Neuronal stem cell (in vitro differentiated cells): Measurements from ENCODE around the gene SYNJ2BP.
"Not testable (repeated sequence)": the region's sequence is repeated elsewhere in the genome, so short reads cannot be mapped to it uniquely, and the experiment has no call there.

ENCODE experiments used
- DNase-seq: peaks from one replicate; pipeline ENCODE4 v3.0.0-alpha.2; 2013; ENCODE audit warnings: low spot score
- H2AFZ ChIP-seq: one replicate; pipeline ENCODE4 v1.6.1; 2013; ENCODE audit warnings: mild to moderate bottlenecking, low read length, inconsistent platforms
- H2AK5ac ChIP-seq: 2 replicates; pipeline ENCODE4 v1.6.1; 2013; ENCODE audit warnings: low read depth, mild to moderate bottlenecking, inconsistent platforms, low read length, moderate library complexity, mixed read lengths
- H2BK120ac ChIP-seq: 2 replicates; pipeline ENCODE4 v1.6.1; 2013; ENCODE audit warnings: low read depth, mild to moderate bottlenecking, inconsistent platforms, low read length, moderate library complexity, mixed read lengths
- H2BK12ac ChIP-seq: one replicate; pipeline ENCODE4 v1.6.1; 2013; ENCODE audit warnings: low read length, inconsistent platforms
- H2BK15ac ChIP-seq: 2 replicates; pipeline ENCODE4 v1.6.1; 2013; ENCODE audit warnings: mild to moderate bottlenecking, low read length, inconsistent platforms, mixed read lengths
- H2BK5ac ChIP-seq: one replicate; pipeline ENCODE4 v1.6.1; 2013; ENCODE audit warnings: inconsistent platforms, mild to moderate bottlenecking, low read length, moderate library complexity
- H3K14ac ChIP-seq: one replicate; pipeline ENCODE4 v1.6.1; 2013; ENCODE audit warnings: low read length, inconsistent platforms
- H3K18ac ChIP-seq: 2 replicates; pipeline ENCODE4 v1.6.1; 2013; ENCODE audit warnings: low read length, inconsistent platforms
- H3K23ac ChIP-seq: 2 replicates; pipeline ENCODE4 v1.6.1; 2013; ENCODE audit warnings: low read depth, mild to moderate bottlenecking, mixed read lengths, low read length, inconsistent platforms; ENCODE audit not compliant: poor library complexity
- H3K27ac ChIP-seq: replicated peaks from 3 replicates; pipeline ENCODE4 v1.5.1; 2013; ENCODE audit warnings: low read length, inconsistent platforms
- H3K27me3 ChIP-seq, 3 experiments: 2 replicates each; pipeline ENCODE4 v1.6.1; 2013; ENCODE audit warnings: low read length in 3 of 3, mild to moderate bottlenecking in 2 of 3, inconsistent platforms in 1 of 3, low read depth in 1 of 3, mixed read lengths in 1 of 3, moderate library complexity in 1 of 3; ENCODE audit not compliant: control insufficient read depth in 3 of 3, insufficient read depth in 3 of 3
- H3K36me3 ChIP-seq, 2 donors: replicated peaks in 1 of 2; 2 replicates each; pipeline ENCODE4 v1.6.1; 2013; ENCODE audit warnings: low read length in 2 of 2; ENCODE audit not compliant: control insufficient read depth in 2 of 2, insufficient read depth in 2 of 2
- H3K4ac ChIP-seq: 2 replicates; pipeline ENCODE4 v1.6.1; 2013; ENCODE audit warnings: inconsistent platforms, mild to moderate bottlenecking, low read length, moderate library complexity
- H3K4me1 ChIP-seq, 2 donors: 1 replicate in 1 of 2; 2 replicates in 1 of 2; pipeline ENCODE4 v1.6.1; 2013; ENCODE audit warnings: low read length in 2 of 2, low read depth in 1 of 2; ENCODE audit not compliant: control insufficient read depth in 2 of 2, insufficient read depth in 1 of 2
- H3K4me2 ChIP-seq: one replicate; pipeline ENCODE4 v1.6.1; 2013; ENCODE audit warnings: mild to moderate bottlenecking, low read length, inconsistent platforms; ENCODE audit not compliant: insufficient read depth, poor library complexity, severe bottlenecking
- H3K4me3 ChIP-seq, 2 donors: 2 replicates each; pipeline ENCODE4 v1.5.1; 2013; ENCODE audit warnings: low read length in 2 of 2, mild to moderate bottlenecking in 2 of 2, inconsistent platforms in 1 of 2, moderate library complexity in 1 of 2
- H3K79me1 ChIP-seq: one replicate; pipeline ENCODE4 v1.6.1; 2013; ENCODE audit warnings: low read depth, mild to moderate bottlenecking, inconsistent platforms, low read length, moderate library complexity
- H3K9ac ChIP-seq: one replicate; pipeline ENCODE4 v1.6.1; 2013; ENCODE audit warnings: mild to moderate bottlenecking, low read depth, low read length, inconsistent platforms; ENCODE audit not compliant: poor library complexity
- H3K9me3 ChIP-seq, 2 donors: replicated peaks in 1 of 2; 2 replicates each; pipeline versions ENCODE3 to v1.6.1; 2013; ENCODE audit warnings: low read length in 2 of 2, mild to moderate bottlenecking in 2 of 2, inconsistent platforms in 1 of 2, low read depth in 1 of 2, mixed read lengths in 1 of 2, moderate library complexity in 1 of 2; ENCODE audit not compliant: control insufficient read depth in 2 of 2, insufficient read depth in 1 of 2
- H4K8ac ChIP-seq: one replicate; pipeline ENCODE4 v1.6.1; 2013; ENCODE audit warnings: low read depth, mild to moderate bottlenecking, inconsistent platforms, low read length, moderate library complexity
- H4K91ac ChIP-seq: one replicate; pipeline ENCODE4 v1.6.1; 2013; ENCODE audit warnings: low read length, low read depth, mild to moderate bottlenecking, inconsistent platforms; ENCODE audit not compliant: poor library complexity
- WGBS, 2 donors: extraction: QIAGEN DNeasy Blood & Tissue Kit; methylation state at CpG; one replicate each; pipeline ENCODE4 v1.1.7; 2013; ENCODE audit warnings: missing lambda C conversion rate in 2 of 2, mixed read lengths in 1 of 2; ENCODE audit not compliant: insufficient read length in 2 of 2, insufficient replicate concordance in 1 of 2; ENCODE audit errors: extremely low coverage in 2 of 2; 5-methylcytosine and 5-hydroxymethylcytosine counted together

SYNJ2BP gene

GRCh38 chr14:70425354-70425753 is 8.5 kb upstream of the SYNJ2BP start:
- H3K4me1 ChIP-seq, result no peaks in the 10 kb centered on the region
- no peak overlapping the region for H3K4me3 ChIP-seq
- peaks cover 0 to 6% of the 10 kb centered on the region in 2 donors for H3K9me3 ChIP-seq
- DNase-seq, result no peak
- H2BK12ac ChIP-seq, result no peak overlapping the region
- H3K14ac ChIP-seq, result no peak overlapping the region
- H3K36me3 ChIP-seq, result no peaks in the 10 kb centered on the region
- no peak overlapping the region for H2BK120ac ChIP-seq
- H2AFZ ChIP-seq, result no peak overlapping the region
- H3K27me3 ChIP-seq, result no peaks in the 10 kb centered on the region
- no peak overlapping the region for H2BK15ac ChIP-seq
- no peak overlapping the region for H3K9ac ChIP-seq
- no peaks in the 10 kb centered on the region for H3K79me1 ChIP-seq
- H3K27ac ChIP-seq, result no peak overlapping the region
- WGBS, 2 donors, result no CpG with 5 or more reads among the region's 1 CpG
- no peak overlapping the region for H3K4me2 ChIP-seq
- no peak overlapping the region for H3K18ac ChIP-seq
- H2BK5ac ChIP-seq, result no peak overlapping the region
- no peak overlapping the region for H3K4ac ChIP-seq
- no peak overlapping the region for H4K8ac ChIP-seq
- no peak overlapping the region for H2AK5ac ChIP-seq
- H4K91ac ChIP-seq, result no peak overlapping the region
- H3K23ac ChIP-seq, result no peak overlapping the region

GRCh38 chr14:70422538-70422937 is 5.6 kb upstream of the SYNJ2BP start:
- no peak overlapping the region for H2AFZ ChIP-seq
- no peak overlapping the region for H4K8ac ChIP-seq
- H2AK5ac ChIP-seq, result no peak overlapping the region
- no peak for DNase-seq
- H3K4ac ChIP-seq, result no peak overlapping the region
- no peak overlapping the region for H2BK12ac ChIP-seq
- no peak overlapping the region for H4K91ac ChIP-seq
- H3K18ac ChIP-seq, result no peak overlapping the region
- H3K4me3 ChIP-seq, result no peak overlapping the region
- H3K79me1 ChIP-seq, result no peaks in the 10 kb centered on the region
- H3K27ac ChIP-seq, result no peak overlapping the region
- H3K9ac ChIP-seq, result no peak overlapping the region
- no peak overlapping the region for H3K4me2 ChIP-seq
- no peaks in the 10 kb centered on the region for H3K36me3 ChIP-seq
- peaks cover 0 to 6% of the 10 kb centered on the region in 2 donors for H3K9me3 ChIP-seq
- no peak overlapping the region for H2BK120ac ChIP-seq
- no peak overlapping the region for H3K14ac ChIP-seq
- no peaks in the 10 kb centered on the region for H3K27me3 ChIP-seq
- H3K4me1 ChIP-seq, result peaks cover 0 to 2% of the 10 kb centered on the region in 2 donors
- no CpG with 5 or more reads among the region's 2 CpGs for WGBS, 2 donors
- H2BK15ac ChIP-seq, result no peak overlapping the region
- no peak overlapping the region for H2BK5ac ChIP-seq
- H3K23ac ChIP-seq, result no peak overlapping the region

- not testable (repeated sequence) for H3K4me3 ChIP-seq, H3K18ac ChIP-seq, H3K4me2 ChIP-seq, H3K79me1 ChIP-seq, H3K36me3 ChIP-seq, H3K9me3 ChIP-seq, H3K23ac ChIP-seq, H2BK12ac ChIP-seq, H3K14ac ChIP-seq, H2BK5ac ChIP-seq, H3K4me1 ChIP-seq, H3K9ac ChIP-seq, H3K27ac ChIP-seq, H4K91ac ChIP-seq, H2BK120ac ChIP-seq, DNase-seq, H2AK5ac ChIP-seq, H3K4ac ChIP-seq, H2BK15ac ChIP-seq, H4K8ac ChIP-seq, H3K27me3 ChIP-seq
- H2AFZ ChIP-seq, result peak overlapping the region; percentile 59
- WGBS, 2 donors, result no CpG with 5 or more reads among the region's 4 CpGs
Observed at GRCh38 chr14:70419270-70419931, 2.5 kb upstream of the SYNJ2BP start.

GRCh38 chr14:70416338-70416724 is 559 bp downstream of the SYNJ2BP start:
- H3K4me2 ChIP-seq, result peak overlapping the region; percentile 52
- H3K9ac ChIP-seq, result no peak overlapping the region
- H3K27ac ChIP-seq, result no peak overlapping the region
- no peak overlapping the region for H3K14ac ChIP-seq
- H3K4me1 ChIP-seq, result peaks cover 0 to 4% of the 10 kb centered on the region in 2 donors
- H2BK15ac ChIP-seq, result no peak overlapping the region
- no peaks in the 10 kb centered on the region for H3K27me3 ChIP-seq
- no peak overlapping the region for H2BK5ac ChIP-seq
- WGBS, 2 donors, result no CpG with 5 or more reads among the region's 9 CpGs
- no peak overlapping the region for H3K4ac ChIP-seq
- H3K18ac ChIP-seq, result no peak overlapping the region
- no peak overlapping the region for H2BK120ac ChIP-seq
- peak overlapping the region; percentile 80 for H2AFZ ChIP-seq
- H4K8ac ChIP-seq, result no peak overlapping the region
- no peak for DNase-seq
- H3K23ac ChIP-seq, result no peak overlapping the region
- peaks cover 0 to 16% of the 10 kb centered on the region in 2 donors for H3K36me3 ChIP-seq
- no peak overlapping the region for H2BK12ac ChIP-seq
- H4K91ac ChIP-seq, result no peak overlapping the region
- H2AK5ac ChIP-seq, result no peak overlapping the region
- H3K4me3 ChIP-seq, result peak overlapping the region; percentile 70 to 92
- peaks cover 1% of the 10 kb centered on the region for H3K79me1 ChIP-seq
- no peaks in the 10 kb centered on the region for H3K9me3 ChIP-seq
